Measurements from ENCODE around the gene PLXNA4.

PLXNA4 gene

DNA sequence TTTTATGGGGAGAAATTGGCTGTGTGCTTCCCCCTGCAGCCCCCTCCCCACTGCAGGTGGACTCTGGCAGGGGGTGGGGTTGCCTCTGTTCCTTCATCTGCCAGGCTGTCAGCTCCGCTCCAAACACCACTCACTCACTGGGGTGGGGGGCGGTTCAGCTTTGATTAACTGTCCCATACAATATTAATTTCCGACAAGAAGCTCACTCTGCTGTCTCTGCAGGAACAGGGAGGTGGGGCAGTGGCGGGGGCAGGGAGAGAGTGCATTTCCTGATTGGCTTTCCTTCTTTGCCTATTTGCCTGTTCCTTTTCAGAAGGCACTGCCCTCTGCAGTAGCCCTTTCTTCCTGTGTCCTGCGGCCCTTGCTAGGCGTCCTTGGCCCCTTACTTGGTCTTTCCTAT lies 500.8 kb downstream of the PLXNA4 start:
- H3K4me1 ChIP-seq, result peaks cover 0 to 28% (median 18%) of the 10 kb centered on the region in 10 experiments; a peak in 16 of 20 replicates
- no peaks in the 10 kb centered on the region for H3K9me3 ChIP-seq (replicated peaks in 1 of 11)
- no peak overlapping the region for H3K4me2 ChIP-seq
- H3K9ac ChIP-seq, result no peak overlapping the region
- no peak for TF ChIP-seq Cebpa-rat (IDR thresholded peaks at IDR 0.05)
- H3K36me3 ChIP-seq, result no peaks in the 10 kb centered on the region
- no peak overlapping the region for H3K27ac ChIP-seq
- no peaks in the 10 kb centered on the region for H4K20me1 ChIP-seq
- no peaks in the 10 kb centered on the region for H3K27me3 ChIP-seq
- no peak overlapping the region for H3K4me3 ChIP-seq

DNA sequence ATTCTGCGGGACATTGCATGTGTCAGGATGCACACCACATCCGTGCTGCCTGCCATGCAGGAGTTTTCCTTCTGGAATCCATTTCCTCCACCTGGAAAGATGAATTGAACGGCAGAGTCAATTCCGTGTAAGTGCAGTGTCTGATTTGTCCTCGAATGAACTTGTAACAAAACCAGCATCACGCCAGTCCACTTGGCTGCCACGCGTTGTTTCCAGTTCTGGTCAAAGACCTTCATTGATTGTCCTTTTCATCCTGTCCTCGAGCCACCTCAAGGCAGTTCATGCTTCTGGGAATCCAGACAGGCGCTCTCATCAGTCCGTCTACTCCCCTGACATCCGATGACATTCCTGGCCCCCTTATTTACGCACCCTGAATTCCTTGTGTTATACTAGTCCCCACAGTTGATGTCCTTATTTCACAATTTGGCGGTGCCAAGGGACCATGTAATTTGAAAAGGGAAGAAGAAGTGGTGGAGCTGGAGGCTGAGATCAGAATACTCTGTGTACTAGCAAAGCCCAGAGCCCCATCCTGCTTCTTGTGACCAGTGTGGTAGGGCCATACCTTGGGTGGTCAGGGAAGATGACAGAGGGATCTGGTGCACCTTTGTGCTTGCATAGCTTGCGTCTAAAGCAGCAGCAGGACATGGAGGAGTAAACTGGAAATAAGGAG lies 502.2 kb downstream of the PLXNA4 start:
- Histone ChIP-seq H3K36me3 (no peaks in the 10 kb centered on the region), H3K4me2 (no peak overlapping the region), H4K20me1 (no peaks in the 10 kb centered on the region), H3K27ac (no peak overlapping the region), H3K27me3 (no peaks in the 10 kb centered on the region), H3K9me3 (replicated peaks in 1 of 11) (no peaks in the 10 kb centered on the region), H3K9ac (no peak overlapping the region), H3K4me1 (peaks cover 0 to 17% (median 7%) of the 10 kb centered on the region in 10 experiments; a peak in 11 of 20 replicates), H3K4me3 (no peak overlapping the region)
- no peak for TF ChIP-seq Cebpa-rat (IDR thresholded peaks at IDR 0.05)
